Suprapubic skin (tissue), 4 donors: ENCODE data around the gene LRP8. TPM values are rescaled to one million over a fixed set of nuclear protein-coding genes. Genes with fewer than 3 reads are reported as not detected.

ENCODE experiments used
- total RNA-seq, 4 donors: library from RNA; depleted of rRNA; stranded (reverse); fragments of >200 nt; gene quantifications; one replicate each; pipeline ENCODE4 v1.1.0, GENCODE V29; 2016

LRP8 gene
- total RNA-seq, 4 donors from 2014 or later, result 2.8 to 11.8 (median 4.1) TPM

Other genes starting within 250 kb of the LRP8 start
- gene SLC1A7, start 185.4 kb downstream of the LRP8 start, total RNA-seq, result not detected
- 10 to 100 TPM; 26.1 to 30.4 (median 29.5) TPM for gene CPT2, start 131.2 kb downstream of the LRP8 start, total RNA-seq
- gene CZIB, start 107.4 kb downstream of the LRP8 start, total RNA-seq, result 10 to 100 TPM; 25.2 to 60.3 (median 33.8) TPM
- gene MAGOH, start 89.6 kb downstream of the LRP8 start, total RNA-seq, result 10 to 100 TPM; 31.8 to 52.3 (median 38.5) TPM
- gene DMRTB1, start 131.3 kb upstream of the LRP8 start, total RNA-seq, result not detected